HEK293T (cell line): ENCODE data around the gene CASP6.

Source experiments
- CTBP1 ChIP-seq: fragments of 450-650 bp; IDR thresholded peaks from 2 replicates; pipeline ENCODE4 v1.6.1; 2016; ENCODE audit warnings: borderline replicate concordance
- ELF4 ChIP-seq: fragments of 450-650 bp; IDR thresholded peaks from 2 replicates; pipeline ENCODE4 v1.6.1; 2017; ENCODE audit warnings: antibody characterized with exemption
- FOXM1 ChIP-seq: fragments of 450-650 bp; IDR thresholded peaks from 2 replicates; pipeline ENCODE4 v1.6.1; 2017; ENCODE audit warnings: mild to moderate bottlenecking, borderline replicate concordance
- L3MBTL2 ChIP-seq: fragments of 450-650 bp; conservative IDR thresholded peaks from 2 replicates; pipeline ENCODE4 v1.6.1; 2016; ENCODE audit warnings: mild to moderate bottlenecking
- LEF1 ChIP-seq: fragments of 450-650 bp; IDR thresholded peaks from 2 replicates; pipeline ENCODE4 v1.6.1; 2017; ENCODE audit warnings: mild to moderate bottlenecking, borderline replicate concordance
- NFRKB ChIP-seq: fragments of 450-650 bp; IDR thresholded peaks from 2 replicates; pipeline ENCODE4 v1.6.1; 2016; ENCODE audit warnings: mild to moderate bottlenecking, moderate library complexity
- SUZ12 ChIP-seq: fragments of 450-650 bp; IDR thresholded peaks from 2 replicates; pipeline ENCODE4 v1.6.1; 2016; ENCODE audit warnings: mild to moderate bottlenecking

DNA sequence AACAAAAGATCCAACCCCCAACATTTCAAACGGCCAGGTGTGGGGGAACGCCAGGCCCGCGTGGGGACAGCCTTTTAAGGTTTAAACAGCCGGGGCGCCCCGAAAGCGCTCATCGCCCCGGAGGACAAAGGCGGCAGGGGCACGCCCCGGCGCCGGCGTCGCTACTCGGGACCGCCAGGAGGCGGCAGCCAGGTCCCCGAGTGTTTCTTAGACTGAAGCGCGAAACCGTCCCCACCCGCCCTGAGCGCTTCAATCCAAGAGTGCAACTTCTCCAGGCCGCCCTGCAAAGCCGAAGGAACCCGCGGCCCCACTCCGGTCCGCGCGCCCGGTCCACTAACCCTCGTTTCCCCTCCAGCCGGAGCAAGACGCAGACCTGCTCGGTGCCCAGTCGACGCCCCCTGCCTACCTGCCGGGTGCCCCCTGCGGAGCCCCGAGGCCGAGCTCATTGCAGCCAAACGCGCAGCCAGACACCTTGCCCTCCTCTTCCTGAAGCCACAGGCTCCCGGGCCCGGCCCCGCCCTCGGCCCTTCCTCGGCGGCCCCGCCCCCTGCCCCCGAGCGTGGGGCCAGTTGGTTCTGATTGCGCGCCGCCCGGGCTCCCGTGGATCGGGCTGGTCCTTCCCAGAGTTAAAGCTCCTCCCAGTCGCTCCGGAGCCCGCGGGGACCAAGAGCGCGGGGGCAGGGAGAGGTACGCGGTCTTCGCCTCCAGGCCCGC is at the start of gene CASP6:
- no peak for TF ChIP-seq SUZ12
- no peak; the same call in 1 of the 2 replicates for TF ChIP-seq L3MBTL2
- no peak for TF ChIP-seq CTBP1
- TF ChIP-seq LEF1: no peak
- TF ChIP-seq ELF4: no peak
- no peak for TF ChIP-seq NFRKB
- TF ChIP-seq FOXM1: no peak
